DND-41 (cell line): ENCODE measurements around the gene SLF2.

Experiments used
- ATAC-seq: fragments of 200-7000 bp; cut with Tn5 transposase; 3 replicates; pipeline ENCODE4 v1.9.1; 2021; ENCODE audit warnings: low read depth; ENCODE audit not compliant: insufficient read depth
- DNase-seq: peaks from one replicate; pipeline ENCODE4 v3.0.0-alpha.2; 2020
- H2AFZ ChIP-seq: 2 replicates; pipeline ENCODE4 v1.6.0; 2012; ENCODE audit warnings: low read depth, low read length
- H3K27ac ChIP-seq: 2 replicates; pipeline ENCODE4 v1.5.1; 2012; ENCODE audit warnings: low read length, inconsistent platforms
- H3K27me3 ChIP-seq: fragments of 200-600 bp; sonication (generic); 2 replicates; pipeline ENCODE4 v1.6.0; 2012; ENCODE audit warnings: low read length, mild to moderate bottlenecking, inconsistent platforms; ENCODE audit not compliant: insufficient read depth, poor library complexity
- H3K36me3 ChIP-seq: 2 replicates; pipeline ENCODE4 v1.5.1; 2012; ENCODE audit warnings: low read length, inconsistent platforms; ENCODE audit not compliant: insufficient read depth
- H3K4me1 ChIP-seq: 2 replicates; pipeline ENCODE4 v1.5.1; 2012; ENCODE audit warnings: mild to moderate bottlenecking, low read length; ENCODE audit not compliant: insufficient read depth
- H3K4me2 ChIP-seq: 2 replicates; pipeline ENCODE4 v1.6.0; 2012; ENCODE audit warnings: mild to moderate bottlenecking, moderate library complexity, low read length, inconsistent platforms; ENCODE audit not compliant: insufficient read depth
- H3K4me3 ChIP-seq, 2 experiments: fragments of 200-600 bp in 1 of 2; shearing (Covaris generic) in 1 of 2; 2 replicates each; pipeline ENCODE4 v1.5.1; 2012 to 2016; ENCODE audit warnings: inconsistent platforms in 2 of 2, low read length in 2 of 2, mild to moderate bottlenecking in 2 of 2, low read depth in 1 of 2, moderate library complexity in 1 of 2
- H3K79me2 ChIP-seq: 2 replicates; pipeline ENCODE4 v1.6.0; 2012; ENCODE audit warnings: low read length, inconsistent platforms; ENCODE audit not compliant: insufficient read depth
- H3K9ac ChIP-seq: 2 replicates; pipeline ENCODE4 v1.6.0; 2012; ENCODE audit warnings: low read depth, mild to moderate bottlenecking, inconsistent platforms, low read length, moderate library complexity
- H3K9me3 ChIP-seq: 2 replicates; pipeline ENCODE4 v1.5.1; 2012; ENCODE audit warnings: low read length, moderate library complexity, mild to moderate bottlenecking, inconsistent platforms; ENCODE audit not compliant: insufficient read depth, severe bottlenecking
- H4K20me1 ChIP-seq: 2 replicates; pipeline ENCODE4 v1.6.0; 2012; ENCODE audit warnings: low read length; ENCODE audit not compliant: insufficient read depth
- CTCF ChIP-seq: IDR thresholded peaks from 2 replicates; pipeline ENCODE4 v1.5.1; 2012; ENCODE audit warnings: borderline replicate concordance, low read length, moderate library complexity, mild to moderate bottlenecking; ENCODE audit not compliant: poor library complexity, severe bottlenecking; ENCODE audit errors: extremely low read depth
- EZH2 ChIP-seq: IDR thresholded peaks from 3 replicates; pipeline ENCODE4 v1.6.1; 2012; ENCODE audit warnings: borderline replicate concordance, low read depth, mild to moderate bottlenecking, moderate library complexity, low read length, inconsistent platforms; ENCODE audit not compliant: severe bottlenecking

SLF2 gene

GRCh38 chr10:100894589-100895294, 18.0 kb upstream of the SLF2 start:
- Histone ChIP-seq H3K4me3 (no peak overlapping the region), H3K36me3 (no peaks in the 10 kb centered on the region), H3K9ac (no peak overlapping the region), H3K27ac (no peak overlapping the region), H4K20me1 (no peaks in the 10 kb centered on the region), H3K4me2 (no peak overlapping the region), H3K79me2 (no peaks in the 10 kb centered on the region), H2AFZ (no peak overlapping the region), H3K9me3 (no peaks in the 10 kb centered on the region), H3K4me1 (no peaks in the 10 kb centered on the region), H3K27me3 (peaks cover 26% of the 10 kb centered on the region)
- ATAC-seq (no peak), DNase-seq (no peak)
- TF ChIP-seq CTCF = no peak
- TF ChIP-seq EZH2 = no peak

GRCh38 chr10:100895346-100895745, 17.4 kb upstream of the SLF2 start:
- Histone ChIP-seq H3K4me3 (no peak overlapping the region), H3K9me3 (no peaks in the 10 kb centered on the region), H3K36me3 (no peaks in the 10 kb centered on the region), H3K27me3 (peaks cover 27% of the 10 kb centered on the region), H3K4me2 (no peak overlapping the region), H3K79me2 (no peaks in the 10 kb centered on the region), H3K4me1 (no peaks in the 10 kb centered on the region), H4K20me1 (no peaks in the 10 kb centered on the region), H2AFZ (no peak overlapping the region), H3K9ac (no peak overlapping the region), H3K27ac (no peak overlapping the region)
- ATAC-seq (no peak), DNase-seq (no peak)
- TF ChIP-seq CTCF (no peak), EZH2 (no peak)

- no peaks in the 10 kb centered on the region for H3K79me2 ChIP-seq
- H3K27me3 ChIP-seq = peaks cover 22% of the 10 kb centered on the region
- no peak overlapping the region for H2AFZ ChIP-seq
- no peak for TF ChIP-seq CTCF
- no peak for TF ChIP-seq EZH2
- H3K9me3 ChIP-seq = no peaks in the 10 kb centered on the region
- no peak for DNase-seq
- H3K4me3 ChIP-seq = no peak overlapping the region
- no peak overlapping the region for H3K27ac ChIP-seq
- H3K36me3 ChIP-seq = no peaks in the 10 kb centered on the region
- H3K4me1 ChIP-seq = no peaks in the 10 kb centered on the region
- no peaks in the 10 kb centered on the region for H4K20me1 ChIP-seq
- no peak overlapping the region for H3K4me2 ChIP-seq
- no peak overlapping the region for H3K9ac ChIP-seq
- no peak for ATAC-seq
Measured at GRCh38 chr10:100895896-100896295, 16.9 kb upstream of the SLF2 start.
